Testis (tissue), 3 donors: ENCODE measurements around the gene RAB6B. TPM values are rescaled to one million over a fixed set of nuclear protein-coding genes. Genes with fewer than 3 reads are reported as not detected.

Source experiments
- DNase-seq: peaks from one replicate; pipeline ENCODE4 v3.0.0-alpha.2; 2019
- H3K27ac ChIP-seq, 2 donors: fragments of 200-600 bp; sonication (generic); one replicate each; pipeline ENCODE4 v1.5.1; 2019
- H3K27me3 ChIP-seq: fragments of 200-600 bp; sonication (generic); one replicate; pipeline ENCODE4 v1.5.1; 2019
- H3K36me3 ChIP-seq: fragments of 200-600 bp; sonication (generic); one replicate; pipeline ENCODE4 v1.5.1; 2017; ENCODE audit warnings: low read depth; ENCODE audit errors: missing control alignments
- H3K4me1 ChIP-seq: fragments of 200-600 bp; sonication (generic); one replicate; pipeline ENCODE4 v1.5.1; 2019
- H3K4me3 ChIP-seq, 2 donors: fragments of 200-600 bp; sonication (generic); one replicate each; pipeline ENCODE4 v1.5.1; 2017 to 2019
- H3K9me3 ChIP-seq: fragments of 200-600 bp; sonication (generic); one replicate; pipeline ENCODE4 v1.5.1; 2017
- POLR2A ChIP-seq: fragments of 450-650 bp; IDR thresholded peaks from one replicate; pipeline ENCODE4 v1.6.1; 2017; ENCODE audit warnings: antibody characterized with exemption, mild to moderate bottlenecking, moderate library complexity
- WGBS, 2 donors: methylation state at CpG; one replicate each; pipeline ENCODE4 v1.1.5; 2018; 5-methylcytosine and 5-hydroxymethylcytosine counted together
- intact Hi-C: fragments of 100-400 bp; cut with DNase I; formaldehyde crosslinking; loops from one replicate; pipeline ENCODE4 v1.15.1; 2023; ENCODE audit warnings: low total_unique reads
- polyA plus RNA-seq: library from polyadenylated mRNA; stranded (reverse); fragments of 350-450 nt; fragmentation: Illumina TruSeq; extraction: RNeasy Lipid Tissue Mini Kit (QIAGEN cat#74804); gene quantifications from one replicate; pipeline ENCODE4 v1.2.3, GENCODE V29; 2014; ENCODE audit warnings: low read depth, low replicate concordance; ENCODE audit not compliant: insufficient read depth
- total RNA-seq, 2 donors: library from RNA; depleted of rRNA; stranded (reverse); fragments of >200 nt; gene quantifications; one replicate each; pipeline ENCODE4 v1.2.3, GENCODE V29; 2016
- TF ChIP-seq, protein P1 (sequence below), 3 experiments: fragments of 450-650 bp in 2 of 3; fragments of 200-600 bp in 1 of 3; sonication (generic) in 1 of 3; IDR thresholded peaks; one replicate each; pipeline ENCODE4 v1.5.1; 2016 to 2019; ENCODE audit warnings: antibody characterized with exemption in 3 of 3, mild to moderate bottlenecking in 2 of 3, moderate library complexity in 1 of 3

Gene RAB6B
- total and polyA plus RNA-seq, 3 donors from 2014 or later, result 5.1 to 8.6 (median 7.0) TPM

DNA sequence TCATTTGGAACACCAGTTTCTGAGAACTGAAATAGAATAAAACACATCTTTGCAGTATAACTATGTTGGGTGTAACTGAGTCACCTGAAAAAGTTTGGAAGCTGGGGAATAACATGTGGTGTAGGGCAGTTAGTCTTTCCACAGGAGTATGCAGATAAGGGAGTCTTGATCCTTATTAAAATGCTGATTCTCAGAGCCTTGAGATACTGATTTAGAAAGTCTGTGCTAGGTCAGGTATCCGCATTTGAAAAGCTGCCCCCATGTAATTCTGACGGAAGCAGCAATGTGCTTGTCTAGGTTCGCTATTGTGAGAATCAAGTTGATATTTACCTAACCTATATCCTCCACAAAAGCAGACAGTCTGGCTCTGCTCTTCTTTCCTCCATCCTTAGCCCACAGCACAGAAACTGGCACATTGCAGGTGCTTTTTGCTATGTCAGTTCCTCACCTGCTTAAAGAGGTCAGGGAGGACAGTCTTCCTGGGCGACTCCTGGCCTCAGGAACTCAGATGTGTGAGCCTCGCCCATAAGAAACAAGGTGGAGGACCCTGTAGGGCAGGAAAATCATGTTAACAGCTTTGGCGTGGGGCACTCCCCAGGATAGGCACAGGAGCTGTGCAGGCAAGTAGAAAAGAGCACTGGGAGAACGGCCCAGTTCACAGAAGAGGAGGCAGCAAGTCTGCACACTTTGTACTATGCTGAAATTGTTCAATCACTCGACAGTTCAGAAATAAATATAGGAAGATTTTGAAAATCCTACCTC is 117.7 kb downstream of the RAB6B start:
- 82 to 86% methylated on average over 8 of the region's 8 CpGs for WGBS, 2 donors
- TF ChIP-seq, protein P1, sequence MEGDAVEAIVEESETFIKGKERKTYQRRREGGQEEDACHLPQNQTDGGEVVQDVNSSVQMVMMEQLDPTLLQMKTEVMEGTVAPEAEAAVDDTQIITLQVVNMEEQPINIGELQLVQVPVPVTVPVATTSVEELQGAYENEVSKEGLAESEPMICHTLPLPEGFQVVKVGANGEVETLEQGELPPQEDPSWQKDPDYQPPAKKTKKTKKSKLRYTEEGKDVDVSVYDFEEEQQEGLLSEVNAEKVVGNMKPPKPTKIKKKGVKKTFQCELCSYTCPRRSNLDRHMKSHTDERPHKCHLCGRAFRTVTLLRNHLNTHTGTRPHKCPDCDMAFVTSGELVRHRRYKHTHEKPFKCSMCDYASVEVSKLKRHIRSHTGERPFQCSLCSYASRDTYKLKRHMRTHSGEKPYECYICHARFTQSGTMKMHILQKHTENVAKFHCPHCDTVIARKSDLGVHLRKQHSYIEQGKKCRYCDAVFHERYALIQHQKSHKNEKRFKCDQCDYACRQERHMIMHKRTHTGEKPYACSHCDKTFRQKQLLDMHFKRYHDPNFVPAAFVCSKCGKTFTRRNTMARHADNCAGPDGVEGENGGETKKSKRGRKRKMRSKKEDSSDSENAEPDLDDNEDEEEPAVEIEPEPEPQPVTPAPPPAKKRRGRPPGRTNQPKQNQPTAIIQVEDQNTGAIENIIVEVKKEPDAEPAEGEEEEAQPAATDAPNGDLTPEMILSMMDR (IDR thresholded peaks at IDR 0.05), result no peak
- no peak for TF ChIP-seq POLR2A
- no peak overlapping the region for H3K4me3 ChIP-seq
- no peaks in the 10 kb centered on the region for H3K36me3 ChIP-seq
- H3K9me3 ChIP-seq, result no peaks in the 10 kb centered on the region
- no peaks in the 10 kb centered on the region for H3K27me3 ChIP-seq
- H3K27ac ChIP-seq, result no peak overlapping the region
- intact Hi-C loops, result no loop called here
- H3K4me1 ChIP-seq, result no peaks in the 10 kb centered on the region
- DNase-seq, result no peak

DNA sequence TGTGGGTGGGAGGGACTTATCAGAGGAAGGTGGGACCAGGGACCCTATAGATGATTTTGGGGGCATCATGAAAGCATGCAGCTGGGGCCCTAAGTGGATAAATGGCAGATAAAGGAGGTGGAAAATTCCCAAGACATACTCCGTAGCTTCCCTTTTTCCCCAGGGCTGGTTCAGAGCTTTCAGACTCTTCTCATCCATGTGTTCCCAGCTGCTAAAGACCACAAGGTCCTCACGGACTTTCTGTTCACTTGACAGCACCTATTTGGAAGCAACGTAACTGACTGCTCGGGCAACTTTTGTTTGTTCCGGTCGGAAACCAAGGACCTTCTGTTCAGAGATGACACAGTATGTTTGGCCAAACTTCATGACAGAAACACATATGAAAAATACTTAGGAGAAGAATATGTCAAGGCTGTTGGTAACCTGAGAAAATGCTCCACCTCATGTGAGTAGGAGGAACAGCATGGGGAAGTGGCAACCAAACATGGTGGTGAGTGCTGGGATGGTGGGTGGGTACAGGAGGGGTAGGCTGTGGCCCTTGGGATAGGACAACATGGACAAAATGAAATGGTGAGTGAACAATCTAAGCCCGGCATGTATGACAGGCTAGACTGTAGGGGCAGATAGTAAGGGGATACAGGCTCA is 118.8 kb downstream of the RAB6B start:
- H3K9me3 ChIP-seq, result no peaks in the 10 kb centered on the region
- no peak for TF ChIP-seq POLR2A
- TF ChIP-seq, protein P1 (IDR thresholded peaks at IDR 0.05), result no peak
- DNase-seq, result no peak
- intact Hi-C loops, result no loop called here
- no peaks in the 10 kb centered on the region for H3K27me3 ChIP-seq
- WGBS, 2 donors, result 94 to 95% methylated on average over 7 of the region's 7 CpGs
- no peaks in the 10 kb centered on the region for H3K4me1 ChIP-seq
- H3K27ac ChIP-seq, result no peak overlapping the region
- no peaks in the 10 kb centered on the region for H3K36me3 ChIP-seq
- H3K4me3 ChIP-seq, result no peak overlapping the region

DNA sequence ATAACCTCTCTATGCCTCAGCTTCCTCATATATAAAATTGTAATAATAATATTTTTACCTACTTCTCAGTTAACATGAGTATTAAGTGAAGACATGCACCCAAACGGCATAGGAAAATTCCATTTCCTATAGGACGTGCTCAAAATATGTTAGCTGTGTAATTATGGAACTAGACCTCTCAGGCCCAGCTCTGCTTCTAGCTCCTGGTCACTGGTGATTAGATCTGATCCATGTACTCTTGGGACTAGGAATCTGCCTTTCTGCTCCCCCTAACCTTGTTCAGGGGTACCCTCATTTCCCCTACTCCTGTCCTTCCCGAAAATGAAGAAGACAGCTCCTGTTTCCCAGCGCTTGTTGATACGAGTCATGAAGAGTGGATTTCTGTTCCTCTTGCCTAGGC is 119.8 kb downstream of the RAB6B start:
- no peak for DNase-seq
- Histone ChIP-seq H3K36me3 (no peaks in the 10 kb centered on the region), H3K4me1 (no peaks in the 10 kb centered on the region), H3K4me3 (no peak overlapping the region), H3K27me3 (no peaks in the 10 kb centered on the region), H3K27ac (no peak overlapping the region), H3K9me3 (no peaks in the 10 kb centered on the region)
- TF ChIP-seq, protein P1 (IDR thresholded peaks at IDR 0.05), result no peak
- TF ChIP-seq POLR2A, result no peak
- WGBS, 2 donors, result 97% methylated on average over 5 of the region's 5 CpGs
- intact Hi-C loops, result no loop called here

DNA sequence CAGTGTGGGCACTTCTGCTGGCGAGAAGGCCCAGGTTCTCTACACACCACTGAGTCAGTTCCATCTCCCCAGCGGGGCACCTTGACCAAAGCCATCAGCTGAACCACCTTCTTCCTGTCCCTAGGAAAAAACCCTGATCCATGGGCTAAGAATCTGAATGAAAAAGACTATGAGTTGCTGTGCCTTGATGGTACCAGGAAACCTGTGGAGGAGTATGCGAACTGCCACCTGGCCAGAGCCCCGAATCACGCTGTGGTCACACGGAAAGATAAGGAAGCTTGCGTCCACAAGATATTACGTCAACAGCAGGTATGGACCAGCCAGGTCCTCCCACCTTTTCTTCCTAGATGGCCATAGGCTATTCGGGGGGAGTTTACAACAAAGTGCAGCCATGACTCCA is 120.4 kb downstream of the RAB6B start:
- no peak overlapping the region for H3K4me3 ChIP-seq
- H3K4me1 ChIP-seq, result no peaks in the 10 kb centered on the region
- H3K9me3 ChIP-seq, result no peaks in the 10 kb centered on the region
- no peaks in the 10 kb centered on the region for H3K27me3 ChIP-seq
- 92 to 95% methylated on average over 9 of the region's 9 CpGs for WGBS, 2 donors
- intact Hi-C loops, result no loop called here
- no peak for TF ChIP-seq POLR2A
- TF ChIP-seq, protein P1 (IDR thresholded peaks at IDR 0.05), result no peak
- DNase-seq, result no peak
- no peaks in the 10 kb centered on the region for H3K36me3 ChIP-seq
- H3K27ac ChIP-seq, result no peak overlapping the region

Other genes starting within 250 kb of the RAB6B start
- gene TOPBP1, start 233.9 kb downstream of the RAB6B start, total RNA-seq, result 10 to 100 TPM; 40.9 to 62.6 TPM
- gene TOPBP1, start 233.9 kb downstream of the RAB6B start, polyA plus RNA-seq, result 51.7 TPM
- gene TF, start 149.5 kb downstream of the RAB6B start, total RNA-seq, result 10 to 100 TPM; 53.1 to 60.2 TPM
- 165 TPM for gene TF, start 149.5 kb downstream of the RAB6B start, polyA plus RNA-seq
- 10 to 100 TPM; 35.9 to 42.7 TPM for gene SRPRB, start 90.1 kb downstream of the RAB6B start, total RNA-seq
- gene SRPRB, start 90.1 kb downstream of the RAB6B start, polyA plus RNA-seq, result 104 TPM
- 1 to 10 TPM; 2.2 to 2.5 TPM for gene SLCO2A1, start 134.0 kb upstream of the RAB6B start, total RNA-seq
- 5.3 TPM for gene SLCO2A1, start 134.0 kb upstream of the RAB6B start, polyA plus RNA-seq